COLO668 (cell line): ENCODE measurements around the gene CYSRT1.
A peak's percentile ranks its signal among the peaks of the same experiment; 100 is the strongest.

ENCODE experiments used
- DNase-seq: peaks from one replicate; lab custom pipeline; 2025; ENCODE audit not compliant: unreplicated experiment; lab: John Stamatoyannopoulos, UW

Gene CYSRT1

DNA sequence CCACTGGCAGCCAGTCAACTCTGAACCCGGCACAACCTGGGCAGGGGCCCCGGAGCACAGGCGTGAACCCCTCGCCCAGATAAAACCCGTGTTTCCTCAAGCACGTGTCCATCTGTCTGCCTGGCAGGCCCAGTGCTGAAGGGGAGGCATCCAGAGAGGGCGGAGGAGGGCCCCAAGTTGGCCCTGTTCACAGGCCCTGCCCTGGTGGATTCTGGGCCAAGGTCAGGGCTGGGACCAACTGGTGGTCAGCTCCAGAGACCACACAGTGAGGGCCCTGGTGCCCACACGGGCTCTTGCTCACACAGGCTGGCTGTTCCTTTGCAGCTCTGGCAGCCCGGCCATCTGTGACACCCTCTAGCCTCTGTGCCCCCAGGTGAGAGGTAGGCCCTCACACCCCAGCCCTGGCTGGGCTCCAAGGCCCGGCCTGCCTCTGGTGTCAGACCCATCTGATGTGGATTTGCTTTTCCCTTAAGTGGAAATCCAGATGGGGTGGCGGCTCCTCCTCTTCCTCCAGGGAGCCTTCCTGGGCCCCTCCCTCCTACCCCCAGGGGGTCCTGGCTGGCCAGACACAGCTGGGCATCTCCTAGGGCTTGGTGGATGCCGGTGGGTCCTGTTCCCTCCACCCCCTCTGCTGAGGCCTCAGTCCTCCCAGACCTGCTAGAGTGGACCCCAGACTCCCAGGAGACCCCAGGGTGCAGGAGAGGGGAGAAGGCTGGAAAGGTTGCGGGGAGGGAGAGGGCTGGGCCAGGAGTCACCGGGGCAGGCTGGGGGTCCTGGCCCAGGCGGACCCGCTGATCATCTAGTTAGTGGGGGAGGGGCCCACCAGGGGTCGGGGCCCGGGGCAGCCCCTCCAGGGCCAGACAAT, 25.6 kb downstream of the CYSRT1 start:
- no peak for DNase-seq

GRCh38 chr9:137251194-137251461, 26.2 kb downstream of the CYSRT1 start, which contains the start of gene STPG3:
Gene STPG3, plus strand, starts transcription at chr9:137251286. Its CDS starts 1 bp downstream, at chr9:137251287.
- no peak for DNase-seq

- DNase-seq: no peak
Observed at GRCh38 chr9:137251490-137252268, 26.7 kb downstream of the CYSRT1 start.

- peak; percentile 82 for DNase-seq
Observed at GRCh38 chr9:137252555-137253506, 27.9 kb downstream of the CYSRT1 start.

DNA sequence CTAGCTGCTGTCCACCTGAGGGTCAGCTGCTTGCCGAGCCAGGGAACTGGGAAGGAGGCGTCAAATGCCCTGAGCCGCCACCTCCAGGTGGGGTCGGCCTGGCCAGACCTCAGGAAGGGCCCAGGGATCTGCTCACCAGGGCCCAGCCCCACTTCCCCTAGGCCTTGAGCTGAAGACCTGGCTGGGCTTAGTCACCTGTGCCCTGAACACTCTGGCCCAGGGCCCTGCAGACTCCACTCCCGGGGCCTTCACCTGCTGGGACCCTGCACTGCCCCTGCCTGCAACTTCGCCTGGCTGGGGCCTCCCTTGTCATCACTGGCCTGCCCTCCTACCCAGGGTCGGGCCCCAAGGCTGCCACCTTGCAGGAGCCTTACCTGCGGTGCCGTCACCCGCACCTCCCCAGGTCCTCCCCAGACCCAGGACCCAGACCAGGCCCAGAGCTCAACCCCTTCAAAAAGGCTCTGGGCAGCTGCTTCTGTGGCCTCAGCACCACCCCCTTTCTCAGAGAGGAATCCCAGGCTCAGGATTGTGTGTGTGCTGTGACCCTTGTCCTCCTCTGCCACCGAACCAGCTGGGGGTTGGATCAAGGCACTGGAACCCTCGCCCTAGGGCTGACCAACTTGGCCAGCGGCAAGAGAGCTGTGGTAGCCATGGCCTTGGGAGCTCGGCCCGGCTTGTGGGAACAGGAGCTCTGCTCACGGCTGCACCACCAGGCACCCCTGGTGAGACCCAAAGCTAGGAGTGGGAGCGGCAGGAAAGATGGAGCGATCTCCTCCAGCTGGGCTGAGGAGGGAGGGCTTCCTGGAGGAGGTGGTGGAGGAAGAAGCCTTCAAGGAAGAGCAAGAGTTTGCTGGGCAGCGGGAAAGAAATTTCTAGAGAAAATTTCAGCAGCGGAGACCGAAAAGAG, 29.0 kb downstream of the CYSRT1 start:
- DNase-seq: peak; percentile 32

- peak; percentile 93 for DNase-seq
Observed at GRCh38 chr9:137254624-137255447, 29.9 kb downstream of the CYSRT1 start, which contains the start of gene NELFB. Gene NELFB, plus strand, starts transcription at chr9:137255327.

GRCh38 chr9:137255448-137256114, 30.6 kb downstream of the CYSRT1 start:
- DNase-seq: peak; percentile 80

- no peak for DNase-seq
Observed at GRCh38 chr9:137256362-137256761, 31.4 kb downstream of the CYSRT1 start.

DNA sequence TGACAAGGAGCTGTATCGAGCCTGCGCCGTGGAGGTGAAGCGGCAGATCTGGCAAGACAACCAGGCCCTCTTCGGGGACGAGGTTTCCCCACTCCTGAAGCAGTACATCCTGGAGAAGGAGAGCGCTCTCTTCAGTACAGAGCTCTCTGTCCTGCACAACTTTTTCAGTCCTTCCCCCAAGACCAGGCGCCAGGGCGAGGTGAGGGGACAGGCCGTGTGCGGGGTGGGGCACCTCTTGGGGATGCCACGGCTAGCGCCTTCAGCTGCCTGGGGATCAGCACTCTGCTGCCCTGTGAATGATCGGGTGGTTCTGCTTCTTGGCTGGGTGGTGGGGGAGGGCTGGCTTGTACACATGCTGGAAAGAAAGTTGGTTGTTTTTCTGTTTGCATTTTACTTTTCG, 31.9 kb downstream of the CYSRT1 start:
- no peak for DNase-seq

GRCh38 chr9:137262173-137262908, 37.4 kb downstream of the CYSRT1 start:
- DNase-seq: peak; percentile 16

DNA sequence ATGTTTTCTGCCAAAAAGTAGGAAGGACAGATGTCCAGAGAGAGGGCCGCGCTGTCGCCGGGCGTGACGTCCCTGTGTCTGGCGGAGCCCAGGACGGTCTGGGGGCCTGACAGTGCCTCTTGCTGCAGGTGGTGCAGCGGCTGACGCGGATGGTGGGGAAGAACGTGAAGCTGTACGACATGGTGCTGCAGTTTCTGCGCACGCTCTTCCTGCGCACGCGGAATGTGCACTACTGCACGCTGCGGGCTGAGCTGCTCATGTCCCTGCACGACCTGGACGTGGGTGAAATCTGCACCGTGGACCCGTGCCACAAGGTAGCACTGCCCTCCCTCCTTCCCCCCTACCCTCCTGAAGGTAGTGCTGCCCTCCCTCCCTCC, 37.9 kb downstream of the CYSRT1 start:
- DNase-seq: no peak

DNA sequence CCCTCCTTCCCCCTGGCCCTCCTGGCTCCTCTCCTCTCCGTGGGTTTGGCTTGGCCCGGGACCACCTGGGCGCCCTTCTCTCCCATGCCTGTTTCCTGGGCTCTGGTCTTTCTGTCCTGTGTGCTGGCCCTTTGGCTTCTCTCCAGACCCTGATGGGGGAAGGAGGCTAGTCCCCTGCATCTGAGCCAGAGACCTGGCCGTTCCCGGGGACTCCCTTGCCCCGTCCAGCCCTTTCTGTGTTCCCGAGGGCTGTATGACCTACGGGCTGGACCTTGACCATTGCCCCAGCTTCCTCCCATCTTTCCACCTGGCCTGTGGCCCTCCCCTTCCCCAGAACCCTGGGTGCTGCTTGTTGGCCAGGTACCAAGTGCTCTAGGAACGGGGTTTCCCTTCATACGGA, 38.5 kb downstream of the CYSRT1 start:
- DNase-seq: no peak

GRCh38 chr9:137264067-137264466, 39.1 kb downstream of the CYSRT1 start:
- DNase-seq: no peak

DNA sequence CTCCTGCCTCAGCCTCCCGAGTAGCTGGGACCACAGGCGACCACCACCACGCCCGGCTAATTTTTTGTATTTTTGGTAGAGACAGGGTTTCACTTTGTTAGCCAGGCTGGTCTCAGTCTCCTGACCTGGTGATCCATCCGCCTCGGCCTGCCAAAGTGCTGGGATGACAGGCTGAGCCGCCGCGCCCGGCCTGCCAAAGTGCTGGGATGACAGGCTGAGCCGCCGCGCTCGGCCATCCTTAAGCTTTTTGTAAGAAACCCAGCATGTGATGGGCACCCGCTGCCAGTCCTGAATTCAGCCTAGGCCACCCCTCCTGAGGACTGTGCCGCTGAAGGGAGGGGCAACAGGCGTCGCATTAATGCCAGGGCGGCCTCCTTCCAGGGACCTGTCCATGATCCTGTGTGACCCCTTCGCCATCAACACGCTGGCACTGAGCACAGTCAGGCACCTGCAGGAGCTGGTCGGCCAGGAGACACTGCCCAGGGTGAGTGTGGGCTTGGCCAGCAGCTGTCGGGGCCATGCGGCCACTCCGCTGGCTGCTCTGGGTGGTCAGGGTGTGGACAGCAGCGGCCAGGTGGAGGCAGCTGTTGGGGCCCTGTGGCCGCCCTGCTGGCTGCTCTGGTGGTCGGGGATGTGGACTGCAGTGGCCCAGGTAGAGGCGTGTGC, 40.7 kb downstream of the CYSRT1 start:
- DNase-seq: no peak

GRCh38 chr9:137266162-137266527, 41.2 kb downstream of the CYSRT1 start:
- DNase-seq: no peak

- no peak for DNase-seq
Observed at GRCh38 chr9:137266585-137267453, 41.8 kb downstream of the CYSRT1 start.

DNA sequence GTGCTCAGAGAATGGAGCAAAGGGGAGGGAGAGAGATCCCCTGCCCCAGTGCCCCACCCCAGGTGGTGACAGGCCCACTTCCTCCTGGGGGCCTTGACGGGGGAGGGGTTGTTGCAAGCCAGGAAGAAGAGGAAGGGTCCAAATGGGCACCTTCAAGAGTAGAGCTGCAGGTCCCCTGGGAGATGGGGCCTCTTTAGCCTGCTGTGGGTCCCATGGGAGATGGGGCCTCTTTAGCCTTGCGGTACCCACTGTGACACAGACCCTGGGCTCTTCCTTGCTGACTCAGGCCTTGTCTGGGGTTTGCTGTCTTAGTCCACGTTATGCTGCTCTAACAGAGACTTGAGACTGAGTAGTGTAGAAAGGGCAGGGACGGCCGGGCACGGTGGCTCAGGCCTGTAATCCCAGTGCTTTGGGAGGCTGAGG, 43.0 kb downstream of the CYSRT1 start:
- no peak for DNase-seq
